HG02623 (cell line): Measurements from ENCODE around the gene LVRN.

Source experiments
- ATAC-seq: cut with Tn5 transposase; IDR thresholded peaks from one replicate; pipeline ENCODE4 v1.9.1; 2021; ENCODE audit warnings: moderate library complexity; ENCODE audit not compliant: unreplicated experiment

LVRN gene

GRCh38 chr5:116023619-116024018, 61.3 kb downstream of the LVRN start:
- ATAC-seq: no peak

GRCh38 chr5:116025866-116026265, 63.6 kb downstream of the LVRN start:
- no peak for ATAC-seq

GRCh38 chr5:116032094-116032517, 69.8 kb downstream of the LVRN start, which contains the start of gene ARL14EPL:
TSS of gene ARL14EPL (plus strand) at chr5:116032472. CDS start at chr5:116051466, 18,994 bp downstream.
- ATAC-seq: no peak

- peak; percentile 52 for ATAC-seq
Measured at GRCh38 chr5:116032991-116033390, 70.7 kb downstream of the LVRN start.

- ATAC-seq: no peak
Measured at GRCh38 chr5:116035123-116035522, 72.8 kb downstream of the LVRN start.

GRCh38 chr5:116037236-116037822, 75.1 kb downstream of the LVRN start:
- no peak for ATAC-seq

- peak; percentile 79 for ATAC-seq
Measured at GRCh38 chr5:116038817-116039216, 76.5 kb downstream of the LVRN start.

- ATAC-seq: no peak
Measured at GRCh38 chr5:116042375-116042774, 80.1 kb downstream of the LVRN start.

GRCh38 chr5:116044073-116044472, 81.8 kb downstream of the LVRN start:
- ATAC-seq: no peak

GRCh38 chr5:116045821-116046220, 83.5 kb downstream of the LVRN start:
- no peak for ATAC-seq

GRCh38 chr5:116046261-116046660, 84.0 kb downstream of the LVRN start:
- ATAC-seq: no peak

GRCh38 chr5:116046823-116047222, 84.5 kb downstream of the LVRN start:
- no peak for ATAC-seq

- no peak for ATAC-seq
Measured at GRCh38 chr5:116058346-116058936, 96.2 kb downstream of the LVRN start.

- ATAC-seq: no peak
Measured at GRCh38 chr5:116062352-116062751, 100.1 kb downstream of the LVRN start.

GRCh38 chr5:116063950-116064349, 101.7 kb downstream of the LVRN start:
- ATAC-seq: no peak

GRCh38 chr5:116068028-116068632, 105.9 kb downstream of the LVRN start:
- ATAC-seq: no peak

GRCh38 chr5:116071211-116071610, 108.9 kb downstream of the LVRN start:
- ATAC-seq: no peak

- no peak for ATAC-seq
Measured at GRCh38 chr5:116075191-116075831, 113.0 kb downstream of the LVRN start.

- peak; percentile 99 for ATAC-seq
Measured at GRCh38 chr5:116076496-116076895, 114.2 kb downstream of the LVRN start.
